ENCODE data around the gene NME7.

The NME7 gene

GRCh38 chr1:169163059-169163458 lies 204.5 kb downstream of the NME7 start:
- in situ Hi-C loops (cut with MboI; ENCODE audit: low sequenced_read_pairs): no loop called here

GRCh38 chr1:169161496-169162194 lies 206.0 kb downstream of the NME7 start:
- in situ Hi-C loops (cut with MboI; ENCODE audit: low sequenced_read_pairs): no loop called here

GRCh38 chr1:169160845-169161495 lies 206.6 kb downstream of the NME7 start:
- in situ Hi-C loops (cut with MboI; ENCODE audit: low sequenced_read_pairs): no loop called here

GRCh38 chr1:169156580-169156979 lies 211.0 kb downstream of the NME7 start:
- in situ Hi-C loops (cut with MboI; ENCODE audit: low sequenced_read_pairs): no loop called here

- in situ Hi-C loops (cut with MboI; ENCODE audit: low sequenced_read_pairs): no loop called here
Observed at GRCh38 chr1:169155675-169156074, 211.9 kb downstream of the NME7 start.

GRCh38 chr1:169151338-169151837 lies 216.2 kb downstream of the NME7 start:
- in situ Hi-C loops (cut with MboI; ENCODE audit: low sequenced_read_pairs): no loop called here

- in situ Hi-C loops (cut with MboI; ENCODE audit: low sequenced_read_pairs): no loop called here
Observed at GRCh38 chr1:169150641-169151337, 216.8 kb downstream of the NME7 start.

- in situ Hi-C loops (cut with MboI; ENCODE audit: low sequenced_read_pairs): no loop called here
Observed at GRCh38 chr1:169149555-169150286, 217.9 kb downstream of the NME7 start.

GRCh38 chr1:169148472-169149252 lies 218.9 kb downstream of the NME7 start:
- in situ Hi-C loops (cut with MboI; ENCODE audit: low sequenced_read_pairs): no loop called here

- in situ Hi-C loops (cut with MboI; ENCODE audit: low sequenced_read_pairs): no loop called here
Observed at GRCh38 chr1:169146576-169147214, 220.9 kb downstream of the NME7 start.

GRCh38 chr1:169144941-169145626 lies 222.5 kb downstream of the NME7 start:
- in situ Hi-C loops (cut with MboI; ENCODE audit: low sequenced_read_pairs): no loop called here

- in situ Hi-C loops (cut with MboI; ENCODE audit: low sequenced_read_pairs): no loop called here
Observed at GRCh38 chr1:169143984-169144383, 223.6 kb downstream of the NME7 start.

- in situ Hi-C loops (cut with MboI; ENCODE audit: low sequenced_read_pairs): no loop called here
Observed at GRCh38 chr1:169143346-169143745, 224.3 kb downstream of the NME7 start.

- in situ Hi-C loops (cut with MboI; ENCODE audit: low sequenced_read_pairs): no loop called here
Observed at GRCh38 chr1:169142129-169142528, 225.5 kb downstream of the NME7 start.

GRCh38 chr1:169141356-169141755 lies 226.2 kb downstream of the NME7 start:
- in situ Hi-C loops (cut with MboI; ENCODE audit: low sequenced_read_pairs): no loop called here

GRCh38 chr1:169138866-169139670 lies 228.5 kb downstream of the NME7 start:
- in situ Hi-C loops (cut with MboI; ENCODE audit: low sequenced_read_pairs): no loop called here

GRCh38 chr1:169137357-169137756 lies 230.2 kb downstream of the NME7 start:
- in situ Hi-C loops (cut with MboI; ENCODE audit: low sequenced_read_pairs): no loop called here

GRCh38 chr1:169133801-169134502 lies 233.6 kb downstream of the NME7 start:
- in situ Hi-C loops (cut with MboI; ENCODE audit: low sequenced_read_pairs): no loop called here
